ENCODE data around the gene IL1RAP.
"Not testable (repeated sequence)": the region's sequence is repeated elsewhere in the genome, so short reads cannot be mapped to it uniquely, and the experiment has no call there.

IL1RAP gene, protein sequence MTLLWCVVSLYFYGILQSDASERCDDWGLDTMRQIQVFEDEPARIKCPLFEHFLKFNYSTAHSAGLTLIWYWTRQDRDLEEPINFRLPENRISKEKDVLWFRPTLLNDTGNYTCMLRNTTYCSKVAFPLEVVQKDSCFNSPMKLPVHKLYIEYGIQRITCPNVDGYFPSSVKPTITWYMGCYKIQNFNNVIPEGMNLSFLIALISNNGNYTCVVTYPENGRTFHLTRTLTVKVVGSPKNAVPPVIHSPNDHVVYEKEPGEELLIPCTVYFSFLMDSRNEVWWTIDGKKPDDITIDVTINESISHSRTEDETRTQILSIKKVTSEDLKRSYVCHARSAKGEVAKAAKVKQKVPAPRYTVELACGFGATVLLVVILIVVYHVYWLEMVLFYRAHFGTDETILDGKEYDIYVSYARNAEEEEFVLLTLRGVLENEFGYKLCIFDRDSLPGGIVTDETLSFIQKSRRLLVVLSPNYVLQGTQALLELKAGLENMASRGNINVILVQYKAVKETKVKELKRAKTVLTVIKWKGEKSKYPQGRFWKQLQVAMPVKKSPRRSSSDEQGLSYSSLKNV

DNA sequence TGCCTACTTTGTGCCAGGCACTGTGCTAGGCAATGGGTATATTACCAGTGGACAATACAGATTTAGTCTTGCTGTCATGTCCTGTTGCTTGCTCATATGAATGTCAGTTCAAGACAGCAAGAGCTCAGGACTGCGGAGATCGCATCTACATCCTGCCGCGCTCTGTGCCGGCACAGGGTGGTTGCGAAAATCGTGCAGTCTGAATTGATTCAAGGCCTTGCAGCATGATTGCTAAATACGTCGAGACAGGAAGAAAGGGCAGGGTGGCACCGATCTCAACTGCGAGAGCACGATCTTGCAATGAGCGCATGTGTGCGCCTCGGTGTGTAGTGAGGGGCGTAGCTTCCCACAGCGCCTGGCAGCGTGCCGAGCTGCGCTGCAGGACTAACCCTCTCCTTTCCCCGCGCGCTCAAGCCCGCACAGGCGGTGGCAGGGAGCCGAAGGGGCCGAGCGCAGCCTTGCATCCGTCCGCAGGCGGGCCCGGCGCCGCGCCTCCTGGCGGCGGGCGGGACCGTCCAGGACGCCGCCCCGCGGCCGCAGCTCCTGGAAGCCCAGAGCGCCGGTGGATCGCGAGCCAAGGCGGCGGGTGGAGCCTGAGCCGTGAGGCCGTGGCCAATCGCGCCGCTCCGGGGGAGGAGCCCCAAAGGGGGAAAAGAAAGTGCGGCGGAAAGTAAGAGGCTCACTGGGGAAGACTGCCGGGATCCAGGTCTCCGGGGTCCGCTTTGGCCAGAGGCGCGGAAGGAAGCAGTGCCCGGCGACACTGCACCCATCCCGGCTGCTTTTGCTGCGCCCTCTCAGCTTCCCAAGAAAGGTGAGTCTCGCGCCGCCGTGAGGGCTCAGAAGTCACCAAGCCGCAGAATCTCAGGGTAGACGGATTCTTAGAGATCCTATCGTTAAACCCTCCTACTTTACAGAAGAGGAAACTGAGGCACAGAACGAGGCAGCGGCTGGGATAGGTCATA lies at the start of gene IL1RAP:
TSS of gene IL1RAP (plus strand) at position 677 of the 962 bp plus-strand sequence. CDS start 50,205 bp downstream, outside the sequence.
- DNase-seq (ENCODE audit: low spot score), result peak; percentile 84

DNA sequence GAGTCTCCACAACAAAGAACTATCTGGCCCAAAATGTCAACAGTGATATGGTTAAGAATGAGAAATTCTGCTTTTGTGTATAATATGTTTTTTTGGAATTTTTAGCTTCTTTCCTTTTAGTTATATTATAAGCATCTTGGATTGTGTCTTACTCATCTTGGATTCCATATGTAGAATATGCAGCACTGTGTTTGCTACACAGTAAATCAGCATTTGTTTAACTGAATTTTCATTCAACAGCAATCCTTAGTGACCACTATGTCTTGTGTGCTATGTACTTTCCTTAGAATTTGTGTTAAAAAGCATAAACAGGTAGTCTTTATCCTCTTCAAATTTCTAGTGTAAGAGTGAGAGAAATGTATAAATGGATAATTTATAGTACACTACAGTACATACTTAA lies 46.0 kb upstream of the IL1RAP start:
- DNase-seq (ENCODE audit: low spot score), result no peak

DNA sequence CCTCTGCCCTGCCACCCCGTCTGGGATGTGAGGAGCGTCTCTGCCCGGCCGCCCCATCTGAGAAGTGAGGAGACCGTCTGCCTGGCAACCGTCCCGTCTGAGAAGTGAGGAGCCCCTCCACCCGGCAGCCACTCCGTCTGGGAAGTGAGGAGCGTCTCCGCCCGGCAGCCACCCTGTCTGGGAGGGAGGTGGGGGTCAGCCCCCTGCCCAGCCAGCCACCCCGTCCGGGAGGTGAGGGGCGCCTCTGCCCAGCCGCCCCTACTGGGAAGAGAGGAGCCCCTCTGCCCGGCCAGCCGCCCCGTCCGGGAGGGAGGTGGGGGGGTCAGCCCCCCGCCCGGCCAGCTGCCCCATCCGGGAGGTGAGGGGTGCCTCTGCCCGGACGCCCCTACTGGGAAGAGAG lies 40.6 kb upstream of the IL1RAP start:
- DNase-seq (ENCODE audit: low spot score), result not testable (repeated sequence)

DNA sequence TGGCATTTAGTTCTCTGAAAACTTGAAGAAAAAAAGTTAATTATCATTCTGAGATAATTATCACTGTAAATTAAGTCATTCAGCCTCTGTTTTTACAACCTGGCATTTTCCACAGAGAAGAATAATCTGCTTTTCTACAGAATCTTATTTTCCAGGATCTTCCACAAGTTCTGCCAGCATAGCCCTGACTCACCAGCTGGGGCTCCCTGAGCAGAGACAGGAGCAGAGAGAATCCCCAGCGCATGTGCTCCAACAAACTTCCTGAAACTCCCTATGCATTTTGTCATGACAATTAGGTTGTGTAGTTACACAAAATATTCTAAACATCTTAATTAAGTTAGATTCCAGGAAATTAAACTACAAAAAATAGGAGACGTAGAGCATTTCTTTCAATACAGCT lies 32.1 kb upstream of the IL1RAP start:
- no peak for DNase-seq (ENCODE audit: low spot score)

DNA sequence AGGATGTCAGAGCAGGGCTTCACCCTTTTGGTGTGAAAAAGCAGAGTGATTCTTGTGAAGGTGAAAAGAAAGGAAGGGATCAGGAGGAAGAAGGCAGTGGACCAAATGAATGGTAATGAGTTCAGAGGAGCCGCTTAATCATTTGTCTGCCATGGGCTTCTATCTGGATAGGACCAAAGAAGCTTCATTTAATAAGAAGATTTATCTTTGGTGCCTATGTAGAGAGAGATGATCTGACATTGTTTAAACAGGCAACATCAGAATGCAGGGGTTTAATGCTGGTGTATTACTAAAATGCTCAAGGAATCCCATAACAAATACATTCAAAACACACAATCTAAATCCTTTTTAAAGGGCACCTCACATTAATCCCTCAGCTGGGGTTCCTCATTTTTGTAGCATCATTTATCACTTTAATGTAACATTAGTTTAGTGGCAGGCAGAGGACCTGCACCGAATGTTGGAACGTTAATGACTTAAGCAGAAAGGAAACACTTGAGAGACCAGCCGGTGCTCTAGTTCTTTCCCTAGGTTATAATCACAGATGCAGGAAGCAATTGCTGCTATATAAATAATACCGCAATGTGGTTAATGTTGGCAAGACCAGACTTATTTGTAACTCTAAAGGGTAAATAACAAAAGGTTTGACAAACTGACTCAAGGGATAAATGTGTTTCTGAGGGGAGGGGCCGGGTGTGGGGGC lies 27.9 kb upstream of the IL1RAP start:
- DNase-seq (ENCODE audit: low spot score), result no peak

DNA sequence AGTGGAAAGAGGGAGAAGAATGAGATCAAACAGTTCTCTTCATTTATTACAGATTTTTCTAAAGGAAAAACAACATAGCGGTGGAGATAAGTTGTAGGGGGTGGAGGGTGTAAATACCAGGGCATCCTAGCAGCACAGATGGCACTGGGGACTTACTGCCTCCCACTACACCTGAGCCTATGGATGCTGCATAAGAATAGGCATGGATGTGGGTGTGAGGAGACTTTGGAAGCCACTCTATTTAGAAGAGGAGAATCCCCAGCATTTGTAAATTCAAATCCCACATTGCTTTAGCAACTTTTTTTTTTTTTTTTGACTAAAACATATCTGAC lies 27.4 kb upstream of the IL1RAP start:
- DNase-seq (ENCODE audit: low spot score), result no peak

DNA sequence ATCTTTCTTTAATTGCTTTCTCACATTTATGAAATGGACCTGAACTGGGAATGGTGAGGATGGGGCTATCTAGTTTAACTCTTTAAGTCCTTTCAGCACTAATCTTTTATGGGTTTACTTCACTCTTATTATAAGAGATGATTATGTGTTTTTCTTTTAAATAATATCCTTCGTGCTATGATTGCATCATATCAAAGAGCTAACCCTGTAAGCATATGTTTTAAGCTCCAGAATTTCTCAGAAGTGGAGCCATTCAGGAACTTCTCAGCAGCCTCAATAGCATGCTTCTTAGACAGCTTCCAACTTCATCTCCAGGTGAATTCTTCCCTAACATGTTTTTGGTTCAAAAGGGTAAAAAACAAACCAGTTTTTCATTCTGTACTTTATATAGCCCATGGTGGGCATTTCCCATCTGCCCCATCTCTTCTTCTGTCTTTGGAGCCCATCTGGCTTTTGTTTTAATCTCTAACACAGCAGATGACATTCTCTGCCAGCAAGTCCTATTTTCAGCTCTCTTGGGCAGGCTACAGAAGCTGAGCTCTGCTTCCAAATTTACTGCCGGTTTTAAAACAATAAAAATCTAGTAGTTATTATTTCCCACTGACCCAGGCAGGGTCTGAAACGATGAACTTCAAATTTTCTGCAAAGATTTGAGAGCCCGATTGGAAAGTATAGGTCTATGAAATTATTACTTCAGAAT lies 26.8 kb upstream of the IL1RAP start:
- no peak for DNase-seq (ENCODE audit: low spot score)

DNA sequence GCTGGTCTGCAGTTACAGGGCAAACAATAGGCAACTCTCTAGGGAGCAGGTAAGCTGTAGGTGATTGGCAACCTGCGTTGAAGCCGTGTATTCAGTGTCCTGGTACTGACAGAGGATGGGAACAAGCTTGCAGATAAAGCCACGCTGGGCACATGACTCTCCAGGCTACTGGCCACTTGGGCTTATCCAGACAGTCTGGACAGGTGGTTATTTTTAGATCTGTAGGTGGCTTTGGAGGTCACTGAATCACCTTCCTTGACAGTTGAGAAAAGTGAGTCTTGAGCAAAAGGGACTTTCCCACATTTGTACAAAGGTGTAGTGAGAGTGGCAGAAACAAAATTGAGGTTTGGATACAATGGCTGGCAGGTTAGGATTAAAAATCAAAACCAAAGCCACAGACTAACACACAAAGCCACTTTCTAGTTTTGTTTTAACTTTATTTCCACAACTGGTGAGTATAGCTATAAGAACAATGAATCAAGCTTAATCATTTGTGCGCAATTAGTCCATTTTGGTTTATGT lies 22.3 kb upstream of the IL1RAP start:
- no peak for DNase-seq (ENCODE audit: low spot score)

DNA sequence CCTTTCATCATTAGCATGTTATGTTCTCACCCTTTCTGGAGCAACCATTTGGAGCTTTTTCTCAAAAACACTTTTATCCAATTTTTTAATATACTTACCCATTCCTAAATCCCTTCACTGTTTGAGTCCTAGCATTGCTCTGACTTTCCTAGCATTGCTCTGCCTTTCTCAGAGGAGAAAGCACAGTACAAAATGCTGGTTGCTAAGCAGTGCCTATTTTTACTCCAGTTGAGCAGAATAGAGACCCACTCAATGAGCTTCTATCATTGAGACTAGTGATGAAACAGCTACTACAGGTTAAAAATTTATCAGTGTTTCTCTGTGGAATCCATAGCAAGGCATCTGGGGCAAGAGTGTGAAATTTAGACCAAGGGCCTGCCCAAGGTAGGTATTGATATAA lies 21.8 kb upstream of the IL1RAP start:
- no peak for DNase-seq (ENCODE audit: low spot score)

DNA sequence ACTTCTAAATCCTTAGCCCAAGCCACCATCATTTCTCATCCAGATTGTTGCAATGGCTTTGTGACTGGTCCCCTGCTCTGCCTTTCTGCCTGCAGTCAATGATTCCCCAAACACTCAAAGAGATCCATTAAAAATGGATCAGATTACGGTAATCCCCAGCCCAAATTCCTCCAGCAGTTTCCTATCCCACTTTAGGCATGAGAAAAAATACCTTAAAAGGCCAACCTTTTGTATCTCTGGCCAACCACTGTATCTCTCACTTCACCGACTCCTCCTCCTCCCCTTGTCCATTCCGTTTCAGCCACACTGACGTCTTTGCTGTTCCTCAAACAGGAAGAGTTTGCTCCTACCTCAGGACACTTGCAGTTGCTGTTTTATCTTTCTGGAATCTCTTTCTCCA lies 20.9 kb upstream of the IL1RAP start:
- no peak for DNase-seq (ENCODE audit: low spot score)

DNA sequence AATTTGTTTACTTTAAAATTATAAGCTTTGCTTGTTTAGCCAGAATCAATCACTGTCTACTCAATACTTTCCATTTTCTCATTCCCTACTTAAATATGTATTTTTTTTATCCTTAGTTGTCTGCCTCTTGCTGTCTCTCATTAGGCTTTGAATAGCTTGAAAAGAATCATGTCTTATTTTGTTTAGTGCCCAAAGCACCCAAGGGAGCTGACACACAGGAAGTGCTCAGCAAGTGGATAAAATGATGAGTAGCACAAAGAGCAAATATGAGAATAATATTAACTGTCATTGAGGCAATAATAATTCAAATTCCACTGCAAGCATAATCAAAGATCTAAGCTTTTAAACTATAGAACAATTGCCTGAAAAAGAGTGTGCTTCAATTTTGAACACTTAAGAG lies 19.0 kb upstream of the IL1RAP start:
- no peak for DNase-seq (ENCODE audit: low spot score)

DNA sequence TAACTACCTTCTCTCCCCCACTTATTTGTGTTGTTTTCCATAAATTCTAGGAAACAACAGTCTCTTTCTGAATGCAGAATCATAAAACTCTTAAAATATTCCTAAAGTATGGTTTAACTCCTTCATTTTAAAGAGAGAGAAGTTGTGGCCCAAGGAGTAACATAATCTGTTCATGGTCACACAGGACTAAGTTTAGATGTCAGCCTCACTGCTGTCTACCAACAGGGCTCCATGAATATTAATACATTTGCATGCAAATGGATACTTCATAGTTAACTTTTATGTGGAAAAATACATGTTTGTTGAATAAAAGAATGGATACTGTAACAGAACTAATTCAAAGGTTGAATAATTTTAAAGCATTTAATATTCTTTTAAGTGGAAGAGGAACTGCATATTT lies 18.5 kb upstream of the IL1RAP start:
- DNase-seq (ENCODE audit: low spot score), result no peak

DNA sequence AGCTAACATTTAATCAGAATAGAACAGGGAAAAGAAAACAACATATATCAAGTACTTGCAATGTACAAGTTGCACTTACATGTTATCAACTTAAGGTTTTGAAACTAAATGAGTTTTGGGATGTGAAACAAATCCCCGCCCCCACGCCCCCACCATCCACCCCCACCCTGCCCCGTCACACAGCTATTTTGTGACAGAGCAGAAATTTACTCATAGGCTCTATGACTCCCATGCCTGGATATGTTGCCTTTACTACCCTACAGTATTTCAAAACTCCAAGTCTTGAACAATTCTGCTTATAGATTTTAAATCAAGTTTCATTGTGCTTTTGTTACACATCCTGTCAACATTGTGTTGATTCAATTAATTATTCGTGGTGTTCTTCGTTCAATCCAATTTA lies 18.1 kb upstream of the IL1RAP start:
- DNase-seq (ENCODE audit: low spot score), result no peak

DNA sequence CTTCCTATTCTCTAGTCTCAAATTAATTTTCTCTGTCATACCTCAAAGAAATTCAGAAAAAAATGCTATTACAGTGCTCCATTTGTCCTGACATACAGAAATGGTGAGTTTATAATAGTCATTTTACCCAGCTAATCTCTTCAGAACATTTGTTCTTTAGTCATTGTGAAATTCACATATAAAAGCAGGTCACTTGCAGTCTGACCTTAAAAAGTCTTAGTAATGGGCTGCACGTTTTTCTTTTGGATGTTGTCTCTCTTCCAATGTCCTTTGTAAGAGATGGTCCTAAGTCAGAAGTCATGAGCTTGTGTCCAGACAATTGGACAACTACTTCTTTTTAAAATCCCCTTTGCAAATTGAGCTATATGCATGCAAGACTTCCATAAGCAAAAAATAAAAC lies 17.0 kb upstream of the IL1RAP start:
- no peak for DNase-seq (ENCODE audit: low spot score)

DNA sequence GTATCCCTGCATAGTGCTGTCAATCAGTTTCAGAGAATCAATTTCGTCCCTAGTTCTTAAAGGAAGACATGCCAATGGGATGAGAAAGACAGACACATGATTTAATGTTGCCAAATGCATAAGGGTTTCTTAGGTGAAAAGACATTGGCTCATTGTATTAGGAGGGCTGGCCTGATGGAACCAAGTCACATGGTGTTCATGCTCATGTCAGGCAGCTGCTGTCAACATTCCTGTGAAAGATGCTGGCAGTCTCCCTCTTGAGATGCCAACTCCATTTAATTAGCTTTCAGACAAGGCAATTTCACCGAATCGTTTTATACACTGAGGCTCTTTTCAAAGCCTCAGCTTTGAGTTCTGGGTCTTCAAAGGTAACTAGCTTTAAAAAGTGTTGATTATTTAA lies 16.1 kb upstream of the IL1RAP start:
- no peak for DNase-seq (ENCODE audit: low spot score)

DNA sequence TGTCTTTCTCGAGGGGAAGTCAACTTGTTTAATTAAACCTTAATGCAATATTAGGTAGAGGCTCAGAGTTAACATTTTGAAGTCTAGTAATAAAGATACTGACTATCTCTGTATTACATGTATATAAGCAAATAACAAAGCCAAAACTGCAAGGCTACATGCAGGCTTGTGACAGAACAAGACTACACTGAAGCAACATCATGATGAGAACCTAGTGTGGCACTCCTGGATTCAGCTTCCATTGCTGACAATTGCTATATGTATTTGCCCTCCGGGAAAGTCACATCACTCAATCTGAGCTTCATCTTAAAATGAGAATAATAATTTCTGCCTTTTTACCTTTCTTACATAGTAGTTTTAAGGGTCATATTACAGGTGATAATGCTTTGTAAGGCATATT lies 15.6 kb upstream of the IL1RAP start:
- no peak for DNase-seq (ENCODE audit: low spot score)

DNA sequence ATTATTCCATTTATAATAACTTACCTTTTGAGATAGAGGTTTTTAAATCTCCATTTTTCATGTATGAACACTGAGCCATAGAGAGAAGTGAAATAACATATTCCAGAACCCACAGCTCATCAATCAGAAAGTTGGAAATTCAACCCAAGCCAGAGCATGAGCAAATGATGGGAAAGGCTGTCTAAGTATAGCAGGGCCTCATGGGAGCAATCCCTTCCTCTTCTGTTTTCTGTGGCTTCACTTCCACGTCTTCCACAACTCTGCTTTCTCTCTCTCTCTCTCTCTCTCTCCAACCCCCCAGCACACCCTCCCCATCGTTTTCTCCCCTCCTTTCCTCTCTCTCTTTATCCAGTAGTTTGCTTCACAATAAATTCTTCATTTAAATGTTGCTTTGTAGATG lies 14.8 kb upstream of the IL1RAP start:
- no peak for DNase-seq (ENCODE audit: low spot score)

DNA sequence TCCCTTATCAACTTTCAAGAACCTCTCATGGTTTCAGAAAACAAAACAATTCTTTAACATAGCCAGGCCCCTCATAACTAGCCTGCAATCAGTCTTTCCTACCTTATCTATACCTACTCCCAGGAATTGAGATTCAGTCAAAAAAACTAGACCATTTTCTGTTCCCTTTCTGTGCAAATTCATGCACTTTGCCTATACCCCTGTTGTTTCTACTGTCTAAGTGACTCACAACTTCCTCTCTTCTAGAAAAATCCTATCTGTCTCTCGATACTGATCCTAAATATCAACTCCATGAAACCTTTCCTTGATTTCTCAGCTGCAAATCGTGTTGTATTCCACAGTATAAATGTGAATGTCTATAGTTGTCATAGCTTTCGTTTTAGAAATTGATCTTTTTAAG lies 10.9 kb upstream of the IL1RAP start:
- no peak for DNase-seq (ENCODE audit: low spot score)

DNA sequence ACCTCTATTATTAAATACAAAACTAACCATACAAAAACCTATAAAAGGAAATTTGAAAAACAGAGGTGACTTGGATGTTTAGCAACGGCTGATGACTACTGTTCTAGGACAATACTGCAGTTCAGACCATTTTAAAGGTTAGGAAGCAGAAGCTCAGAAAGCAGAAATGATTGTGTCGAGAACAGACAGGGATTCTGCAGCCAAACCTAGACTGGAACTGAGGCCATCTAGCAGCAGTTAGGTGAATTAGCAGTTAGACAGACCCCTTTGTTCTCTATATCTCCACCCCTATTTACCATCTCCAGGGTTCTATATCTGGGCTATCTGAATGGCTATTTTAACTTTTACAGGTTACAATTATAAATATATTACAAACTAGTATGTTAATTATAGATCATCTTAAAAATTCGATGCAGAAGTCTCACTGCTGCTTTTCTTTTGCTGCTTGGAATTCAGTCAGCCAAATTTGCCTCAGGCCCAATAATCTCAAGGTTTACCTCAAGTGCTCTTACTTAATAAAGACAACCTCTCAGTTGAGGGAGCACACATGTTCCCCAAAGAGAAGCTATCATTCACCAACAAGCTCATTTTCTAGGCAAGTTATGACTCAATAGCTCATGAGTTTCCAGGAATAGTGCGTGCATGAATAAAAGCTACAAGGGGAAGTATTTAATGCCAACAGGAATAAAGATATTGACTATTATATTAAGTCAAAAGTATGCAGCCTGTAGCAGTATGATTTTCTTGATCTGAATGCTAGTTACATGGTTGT lies 9.3 kb upstream of the IL1RAP start:
- no peak for DNase-seq (ENCODE audit: low spot score)

DNA sequence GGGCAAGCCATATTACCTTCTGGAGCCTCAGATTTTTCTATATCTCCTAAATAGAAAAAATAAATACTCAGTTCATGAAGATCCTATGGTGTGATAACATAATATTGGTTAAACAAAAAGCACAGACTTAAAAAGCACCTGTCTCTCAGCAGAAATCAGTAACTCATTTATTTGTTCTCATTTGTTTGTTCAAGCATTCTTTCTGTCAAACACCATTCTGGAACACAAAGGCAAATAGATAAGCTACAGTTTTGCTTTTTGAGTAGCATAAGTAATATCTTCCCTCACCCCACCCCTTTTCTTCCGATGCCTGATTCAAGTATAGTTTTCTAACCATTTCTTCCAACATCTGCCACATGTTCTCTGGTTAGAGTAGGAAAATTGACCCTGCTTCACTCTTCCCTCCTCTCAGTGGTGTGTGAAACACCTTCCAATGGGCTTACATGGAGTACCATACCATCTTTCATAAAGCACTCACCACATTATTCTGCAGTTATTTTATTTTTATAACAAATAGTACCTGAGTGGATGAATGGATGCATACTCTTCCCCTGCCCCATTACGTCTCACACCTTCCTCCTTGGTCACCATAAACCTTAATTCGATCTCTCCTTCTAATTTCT lies 8.4 kb upstream of the IL1RAP start:
- no peak for DNase-seq (ENCODE audit: low spot score)
